ENCODE data around the gene SNAPC4. TPM values are rescaled to one million over a fixed set of nuclear protein-coding genes. Genes with fewer than 3 reads are reported as not detected.
A peak's percentile ranks its signal among the peaks of the same experiment; 100 is the strongest.

The SNAPC4 gene
- total and polyA plus RNA-seq, 2 of the 8 experiments (the other 6 are each of a cell fraction or from before 2014, with no cell fraction given), result 6.9 to 18.1 TPM

DNA sequence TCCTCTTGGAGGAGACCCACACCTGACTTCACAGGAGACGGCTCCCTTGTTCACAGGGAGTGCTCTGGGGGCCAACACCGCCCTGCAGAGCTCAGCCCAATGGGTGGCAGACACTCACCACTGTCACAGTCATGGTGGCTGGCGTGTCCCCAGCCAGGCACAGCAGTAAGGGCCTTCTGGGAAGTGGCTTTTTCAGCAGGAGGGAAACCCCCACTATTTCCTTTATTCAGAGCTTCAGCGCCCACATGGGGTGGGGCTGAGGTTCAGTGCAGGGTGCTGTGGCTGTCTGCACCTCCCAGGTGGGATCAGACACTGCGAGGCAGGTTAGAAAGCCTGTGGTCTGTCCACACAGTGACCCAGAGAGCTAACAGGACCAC, 3.6 kb upstream of the SNAPC4 start:
- H2BK5ac ChIP-seq (ENCODE audit: low read depth, low read length), result no peak overlapping the region
- H3K56ac ChIP-seq (replicated peaks; ENCODE audit: insufficient read length, low read depth, low read length), result no peak overlapping the region
- no peak overlapping the region for H2BK120ac ChIP-seq (replicated peaks; ENCODE audit: low read depth, low read length)
- no peaks in the 10 kb centered on the region for H3K9me3 ChIP-seq (ENCODE audit: insufficient read depth in 2 of 2, low read depth in 1 of 2, low read length in 1 of 2)
- H4K8ac ChIP-seq (ENCODE audit: extremely low read depth, insufficient read depth, low read length), result peak overlapping the region; percentile 3; the same call in 1 of the 2 replicates
- no peak overlapping the region for H3K23ac ChIP-seq (ENCODE audit: insufficient read length)
- H3K23me2 ChIP-seq (ENCODE audit: low read depth, low read length), result peaks cover 6% of the 10 kb centered on the region; the same call in 1 of the 2 replicates
- no peak overlapping the region for H2AFZ ChIP-seq (ENCODE audit: low read length)
- no peaks in the 10 kb centered on the region for H3K27me3 ChIP-seq (replicated peaks in 1 of 4; ENCODE audit: control insufficient read depth in 3 of 4, extremely low read depth in 1 of 4, insufficient read depth in 3 of 4, low read length in 3 of 4)
- H3K9ac ChIP-seq (replicated peaks in 1 of 4; ENCODE audit: extremely low read depth in 1 of 4, low read depth in 3 of 4, low read length in 3 of 4), result no peak overlapping the region
- H4K5ac ChIP-seq (ENCODE audit: insufficient read length, low read depth, low read length), result no peak overlapping the region
- ChIA-PET CTCF (ENCODE audit: partially characterized antibody) (interaction anchor here (0.7 to 3.2 kb wide), 6 partner anchors 10 to 240 kb away, joined by 3 to 10 read pairs (median 3); no protein-coding TSS in a partner anchor), POLR2A (ENCODE audit: partially characterized antibody) (interaction anchor here (1.3 to 14.6 kb wide), 6 partner anchors 14 to 40 kb away, joined by 3 to 139 read pairs (median 24); partner anchors contain the start of gene DNLZ)
- FAIRE-seq (no peak), DNase-seq (ENCODE audit: low read depth in 1 of 2, low spot score in 2 of 2) (no peak)
- H2BK15ac ChIP-seq (ENCODE audit: low read length), result no peak overlapping the region
- H3K4me3 ChIP-seq (ENCODE audit: extremely low read depth in 1 of 4, insufficient read depth in 2 of 4, low read depth in 3 of 4, low read length in 4 of 4), result no peak overlapping the region
- no peak overlapping the region for H2BK12ac ChIP-seq (ENCODE audit: low read depth, low read length)
- no peak overlapping the region for H2BK20ac ChIP-seq (ENCODE audit: low read length)
- 100% methylated on average over 4 of the region's 5 CpGs; no CpG with 5 or more reads in 1 of the 2 experiments for WGBS, 2 experiments (ENCODE audit: extremely low coverage in 1 of 2, insufficient coverage in 1 of 2, insufficient read length in 1 of 2, insufficient replicate concordance in 2 of 2, low coverage in 1 of 2, low lambda C conversion rate in 2 of 2, missing lambda C conversion rate in 1 of 2)
- H3K36me3 ChIP-seq (ENCODE audit: control insufficient read depth in 2 of 4, insufficient read depth in 4 of 4, low read length in 3 of 4), result peaks cover 16 to 49% (median 38%) of the 10 kb centered on the region in 4 experiments; a peak in 7 of 8 replicates
- no peak overlapping the region; the same call in 1 of the 2 replicates for H3K27ac ChIP-seq (ENCODE audit: low read depth, low read length)
- H3K4me1 ChIP-seq (replicated peaks in 1 of 4; ENCODE audit: control insufficient read depth in 3 of 4, insufficient read depth in 4 of 4, low read length in 3 of 4), result peaks cover 0 to 8% (median 6%) of the 10 kb centered on the region in 4 experiments; a peak in 5 of 7 replicates
- no peak overlapping the region for H3K14ac ChIP-seq (ENCODE audit: insufficient read length)
- no peak overlapping the region for H2AK5ac ChIP-seq (ENCODE audit: low read depth, low read length)
- no peak overlapping the region for H3K18ac ChIP-seq (ENCODE audit: extremely low read depth, low read length)
- no peak overlapping the region for H4K91ac ChIP-seq (replicated peaks; ENCODE audit: insufficient read length, low read length)
- peaks cover 6 to 11% of the 10 kb centered on the region in 2 experiments for H4K20me1 ChIP-seq (replicated peaks in 1 of 2; ENCODE audit: control insufficient read depth in 1 of 2, insufficient read depth in 2 of 2, low read length in 2 of 2)
- peaks cover 0 to 17% of the 10 kb centered on the region in 2 experiments; a peak in 2 of 4 replicates for H3K79me2 ChIP-seq (ENCODE audit: control insufficient read depth in 1 of 2, insufficient read depth in 2 of 2, low read length in 2 of 2)
- no peak overlapping the region for H3K4ac ChIP-seq (replicated peaks; ENCODE audit: insufficient read length, low read depth, low read length)
- no peak overlapping the region for H3K4me2 ChIP-seq (ENCODE audit: insufficient read depth in 1 of 2, low read depth in 2 of 2, low read length in 2 of 2)
- peaks cover 10% of the 10 kb centered on the region for H3K79me1 ChIP-seq (ENCODE audit: low read depth, low read length)
- TF ChIP-seq ASH2L (IDR thresholded peaks at IDR 0.05; ENCODE audit: low read length) (no peak), TBP (IDR thresholded peaks at IDR 0.05; ENCODE audit: low read depth, low read length) (no peak), CEBPB (IDR thresholded peaks at IDR 0.05; ENCODE audit: low read depth, low read length) (no peak), EP300 (IDR thresholded peaks at IDR 0.05; ENCODE audit: borderline replicate concordance in 1 of 2, low read depth in 2 of 2, low read length in 2 of 2) (no peak), SP2 (IDR thresholded peaks at IDR 0.05; ENCODE audit: low read length) (no peak), TAF1 (IDR thresholded peaks at IDR 0.05; ENCODE audit: low read depth, low read length) (no peak), EZH2 (IDR thresholded peaks at IDR 0.05; ENCODE audit: low read depth, low read length, severe bottlenecking) (no peak), GTF2F1 (IDR thresholded peaks at IDR 0.05; ENCODE audit: borderline replicate concordance, low read depth, low read length) (no peak), SP4 (IDR thresholded peaks at IDR 0.05; ENCODE audit: low read length) (no peak), KDM5A (IDR thresholded peaks at IDR 0.05; ENCODE audit: low read length) (no peak)
- TF ChIP-seq, protein P1, sequence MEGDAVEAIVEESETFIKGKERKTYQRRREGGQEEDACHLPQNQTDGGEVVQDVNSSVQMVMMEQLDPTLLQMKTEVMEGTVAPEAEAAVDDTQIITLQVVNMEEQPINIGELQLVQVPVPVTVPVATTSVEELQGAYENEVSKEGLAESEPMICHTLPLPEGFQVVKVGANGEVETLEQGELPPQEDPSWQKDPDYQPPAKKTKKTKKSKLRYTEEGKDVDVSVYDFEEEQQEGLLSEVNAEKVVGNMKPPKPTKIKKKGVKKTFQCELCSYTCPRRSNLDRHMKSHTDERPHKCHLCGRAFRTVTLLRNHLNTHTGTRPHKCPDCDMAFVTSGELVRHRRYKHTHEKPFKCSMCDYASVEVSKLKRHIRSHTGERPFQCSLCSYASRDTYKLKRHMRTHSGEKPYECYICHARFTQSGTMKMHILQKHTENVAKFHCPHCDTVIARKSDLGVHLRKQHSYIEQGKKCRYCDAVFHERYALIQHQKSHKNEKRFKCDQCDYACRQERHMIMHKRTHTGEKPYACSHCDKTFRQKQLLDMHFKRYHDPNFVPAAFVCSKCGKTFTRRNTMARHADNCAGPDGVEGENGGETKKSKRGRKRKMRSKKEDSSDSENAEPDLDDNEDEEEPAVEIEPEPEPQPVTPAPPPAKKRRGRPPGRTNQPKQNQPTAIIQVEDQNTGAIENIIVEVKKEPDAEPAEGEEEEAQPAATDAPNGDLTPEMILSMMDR (IDR thresholded peaks at IDR 0.05; ENCODE audit: control extremely low read depth in 1 of 3, insufficient read depth in 1 of 3, low read depth in 1 of 3, low read length in 3 of 3), result no peak
